ENCODE measurements around the gene STYX.
"Not testable (repeated sequence)": the region's sequence is repeated elsewhere in the genome, so short reads cannot be mapped to it uniquely, and the experiment has no call there.

The STYX gene

DNA sequence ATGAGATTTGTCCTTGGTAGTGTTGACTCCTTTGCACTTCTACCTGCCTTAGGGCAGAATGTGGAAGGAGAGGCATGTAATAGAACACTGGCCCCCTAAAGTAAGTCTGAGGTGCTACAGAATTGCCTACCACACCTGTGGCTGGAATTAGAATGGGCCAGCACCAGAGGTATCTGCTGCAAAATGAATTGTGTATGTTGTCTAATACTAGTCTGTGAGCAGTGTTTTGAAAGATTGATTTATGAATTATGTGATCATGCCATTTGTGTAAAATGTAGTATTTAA lies 5.7 kb upstream of the STYX start:
- FAIRE-seq: no peak
- DNase-seq (ENCODE audit: low spot score): no peak

DNA sequence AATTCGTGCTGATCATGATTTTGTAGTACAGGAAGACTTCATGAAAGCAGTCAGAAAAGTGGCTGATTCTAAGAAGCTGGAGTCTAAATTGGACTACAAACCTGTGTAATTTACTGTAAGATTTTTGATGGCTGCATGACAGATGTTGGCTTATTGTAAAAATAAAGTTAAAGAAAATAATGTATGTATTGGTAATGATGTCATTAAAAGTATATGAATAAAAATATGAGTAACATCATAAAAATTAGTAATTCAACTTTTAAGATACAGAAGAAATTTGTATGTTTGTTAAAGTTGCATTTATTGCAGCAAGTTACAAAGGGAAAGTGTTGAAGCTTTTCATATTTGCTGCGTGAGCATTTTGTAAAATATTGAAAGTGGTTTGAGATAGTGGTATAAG lies 2.5 kb upstream of the STYX start:
- not testable (repeated sequence) for FAIRE-seq

DNA sequence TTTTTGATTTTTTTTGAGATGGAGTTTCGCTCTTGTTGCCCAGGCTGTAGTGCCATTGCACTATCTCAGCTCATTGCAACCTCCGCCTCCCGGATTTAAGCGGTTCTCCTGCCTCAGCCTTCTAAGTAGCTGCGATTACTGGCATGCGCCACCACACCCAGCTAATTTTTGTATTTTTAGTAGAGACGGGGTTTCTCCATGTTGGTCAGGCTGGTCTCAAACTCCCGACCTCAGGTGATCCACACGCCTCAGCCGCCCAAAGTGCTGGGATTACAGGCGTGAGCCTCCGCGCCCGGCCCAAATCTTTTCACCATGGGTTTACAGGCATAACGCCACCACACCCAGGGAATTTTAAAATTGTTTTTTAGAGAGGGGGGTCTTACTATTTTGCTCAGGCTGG lies 931 bp upstream of the STYX start:
- DNase-seq (ENCODE audit: low spot score); FAIRE-seq: not testable (repeated sequence)

More for the DNA sequence above, 2.5 kb upstream of the STYX start:
- DNase-seq (ENCODE audit: low spot score): not testable (repeated sequence)

DNA sequence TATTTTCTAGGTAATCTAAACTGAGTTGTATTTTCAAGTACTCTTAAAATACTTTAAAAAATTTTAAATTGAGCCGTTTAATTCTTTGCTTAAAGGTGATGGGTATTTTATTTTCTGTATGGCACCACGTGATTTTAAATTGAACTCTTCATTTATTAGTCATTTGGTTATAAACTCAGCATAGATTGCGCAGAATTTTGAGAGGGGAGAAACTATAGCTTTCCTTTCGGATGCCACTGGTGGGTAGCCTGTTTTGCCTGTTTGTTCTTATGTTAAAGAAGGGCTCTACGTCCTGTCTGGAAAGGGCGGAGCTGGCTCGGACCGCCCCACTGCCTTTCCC lies 411 bp upstream of the STYX start:
- FAIRE-seq: no peak
- no peak for DNase-seq (ENCODE audit: low spot score)

DNA sequence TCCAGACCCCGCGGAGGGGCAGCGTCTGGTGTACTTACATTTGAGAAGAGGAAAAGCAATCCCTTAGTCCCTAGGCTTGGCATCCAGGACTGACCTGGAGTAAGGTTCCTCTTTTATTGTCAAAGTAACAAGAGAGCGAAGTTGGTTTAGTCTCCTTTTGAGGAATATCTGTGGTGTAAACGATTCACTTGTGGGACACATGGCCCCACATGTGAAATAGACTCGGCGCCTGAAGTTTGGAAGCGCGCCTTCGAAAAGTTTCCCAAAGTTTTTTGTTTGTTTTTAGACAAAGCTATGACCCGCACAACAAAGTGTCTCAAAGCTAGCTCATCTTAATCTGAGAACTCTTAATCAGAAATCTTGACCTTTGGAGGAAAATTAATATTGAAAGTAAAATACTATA lies 744 bp downstream of the STYX start:
- no peak for FAIRE-seq
- no peak for DNase-seq (ENCODE audit: low spot score)

DNA sequence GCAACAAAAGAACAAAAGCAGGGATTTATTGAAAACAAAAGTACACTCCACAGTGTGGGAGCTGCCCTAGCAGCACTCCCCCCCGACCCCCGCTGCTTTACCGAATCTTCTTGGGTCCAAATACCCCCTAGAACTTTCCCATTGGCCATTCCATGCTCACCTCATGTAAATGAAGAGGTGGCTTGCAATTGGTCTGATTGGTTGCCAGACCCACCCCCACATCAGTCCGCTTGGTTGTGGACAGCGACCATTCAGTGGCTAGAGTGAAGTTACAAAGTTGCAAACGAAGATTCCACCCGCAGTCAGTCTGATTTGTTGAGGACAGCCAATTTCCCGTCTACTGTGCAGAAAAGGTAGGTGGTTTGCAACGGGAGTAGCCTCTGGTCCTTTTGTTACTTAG lies 3.9 kb downstream of the STYX start:
- no peak for FAIRE-seq
- no peak for DNase-seq (ENCODE audit: low spot score)

DNA sequence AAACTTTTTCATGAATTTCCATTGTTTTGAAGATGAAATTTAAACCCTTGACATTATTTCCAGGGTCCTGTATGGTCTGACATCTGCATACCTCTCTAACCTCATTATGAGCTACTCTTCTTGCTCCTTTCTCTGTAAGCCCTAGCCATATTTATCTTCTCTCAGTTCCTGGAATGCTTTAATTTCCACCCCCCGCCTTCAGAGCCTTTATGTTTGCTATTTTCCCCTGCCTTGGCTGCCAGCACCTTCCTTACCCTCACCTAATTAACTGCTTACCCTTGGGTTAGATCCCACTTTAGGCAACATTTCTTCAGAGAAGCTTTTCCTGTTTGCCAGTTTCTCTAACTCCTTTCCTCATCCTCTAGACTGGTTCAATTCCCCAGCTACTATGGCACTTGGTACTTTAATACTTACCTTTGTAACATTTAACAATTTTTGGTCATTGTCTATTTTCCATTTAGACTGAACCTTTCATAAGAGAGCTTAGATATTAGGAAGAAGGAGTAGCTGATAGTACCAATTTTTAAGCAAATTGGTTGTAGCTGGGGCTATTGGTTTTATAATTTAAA lies 6.0 kb downstream of the STYX start:
- FAIRE-seq (no peak), DNase-seq (ENCODE audit: low spot score) (no peak)

DNA sequence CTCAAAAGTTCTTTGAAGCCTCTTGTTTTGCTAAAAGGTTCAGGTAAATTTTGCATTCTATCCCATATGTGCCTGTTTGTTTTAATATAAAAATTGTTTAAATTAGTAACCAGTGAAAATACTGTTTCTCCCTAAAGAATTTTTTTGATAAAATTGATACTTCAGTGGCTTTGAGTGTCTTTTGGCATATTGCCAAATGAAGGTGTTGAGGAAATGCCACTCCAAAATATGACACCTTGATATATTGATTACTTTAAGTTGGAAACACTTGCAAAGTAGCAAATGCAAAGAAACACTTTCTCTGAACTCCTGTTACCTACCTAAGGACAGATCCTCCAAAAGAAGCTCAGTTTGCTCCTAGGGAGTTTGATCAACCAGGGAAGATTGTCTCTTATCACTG lies 8.4 kb downstream of the STYX start:
- DNase-seq (ENCODE audit: low spot score) (no peak), FAIRE-seq (no peak)

DNA sequence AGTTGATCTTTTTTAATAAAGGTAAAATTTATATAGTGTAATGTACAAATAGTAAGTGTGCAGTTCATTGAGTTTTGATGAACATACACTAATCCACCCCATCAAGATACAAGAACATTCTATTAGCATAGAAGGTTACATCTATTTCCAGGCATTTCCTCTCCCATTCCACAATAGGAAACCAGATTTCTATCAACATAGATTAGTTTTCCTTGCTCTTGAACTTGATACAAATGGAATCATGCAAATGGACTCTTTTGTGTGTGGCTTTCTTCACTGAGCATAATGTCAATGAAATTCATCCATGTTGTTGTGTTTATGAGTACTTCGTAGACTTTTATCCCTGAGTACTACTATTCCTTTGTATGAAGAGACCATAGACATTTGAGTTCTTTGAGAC lies 10.8 kb downstream of the STYX start:
- FAIRE-seq: no peak
- no peak for DNase-seq (ENCODE audit: low spot score)

DNA sequence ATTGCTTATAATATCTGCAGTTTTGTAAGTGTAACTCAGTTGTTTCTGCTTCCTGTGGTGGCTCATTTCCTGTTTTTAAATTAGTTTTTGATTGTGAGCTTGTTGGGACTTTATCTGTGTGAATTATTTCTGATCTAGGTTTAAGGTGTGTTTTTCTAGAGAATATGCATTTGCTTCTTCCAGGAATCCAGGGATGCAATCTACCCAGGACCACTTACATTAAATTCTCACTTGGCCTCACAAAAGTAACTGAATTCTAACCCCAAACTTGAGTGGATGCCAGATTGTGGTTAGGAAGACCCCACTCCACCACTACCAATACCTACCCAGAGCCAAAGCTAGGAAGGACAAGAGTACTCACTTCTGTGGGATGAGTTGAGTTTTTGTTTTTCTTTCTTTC lies 11.9 kb downstream of the STYX start:
- FAIRE-seq (no peak), DNase-seq (ENCODE audit: low spot score) (no peak)

DNA sequence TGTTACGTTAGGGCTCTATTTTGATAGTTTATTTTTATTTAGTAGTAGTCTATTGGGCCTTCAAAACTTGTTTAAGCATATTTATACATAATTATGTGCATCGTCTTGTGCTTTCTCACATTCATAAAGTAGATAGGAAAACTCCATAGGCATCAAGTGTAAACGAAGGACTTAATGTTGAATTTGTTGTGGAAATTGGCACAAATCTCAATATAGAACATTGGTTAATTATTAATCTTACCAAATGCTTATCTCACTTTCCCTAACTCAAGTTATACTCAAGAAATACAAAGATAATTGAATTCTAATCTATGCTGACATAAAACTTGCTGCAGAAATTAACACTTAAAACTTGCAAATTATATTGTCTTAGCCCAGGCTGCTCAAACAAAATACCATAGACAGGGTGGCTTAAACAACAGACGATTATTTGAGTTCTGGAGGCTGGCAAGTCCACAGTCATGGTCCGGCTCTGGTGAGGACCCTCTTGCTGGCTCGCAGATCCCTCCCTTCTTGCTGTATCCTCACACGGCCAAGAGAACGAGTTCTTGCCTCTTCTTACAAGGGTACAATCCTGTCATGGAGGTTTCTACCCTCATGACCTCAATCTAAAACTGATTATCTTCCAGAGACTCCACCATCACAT lies 18.8 kb downstream of the STYX start:
- no peak for FAIRE-seq
- no peak for DNase-seq (ENCODE audit: low spot score)

DNA sequence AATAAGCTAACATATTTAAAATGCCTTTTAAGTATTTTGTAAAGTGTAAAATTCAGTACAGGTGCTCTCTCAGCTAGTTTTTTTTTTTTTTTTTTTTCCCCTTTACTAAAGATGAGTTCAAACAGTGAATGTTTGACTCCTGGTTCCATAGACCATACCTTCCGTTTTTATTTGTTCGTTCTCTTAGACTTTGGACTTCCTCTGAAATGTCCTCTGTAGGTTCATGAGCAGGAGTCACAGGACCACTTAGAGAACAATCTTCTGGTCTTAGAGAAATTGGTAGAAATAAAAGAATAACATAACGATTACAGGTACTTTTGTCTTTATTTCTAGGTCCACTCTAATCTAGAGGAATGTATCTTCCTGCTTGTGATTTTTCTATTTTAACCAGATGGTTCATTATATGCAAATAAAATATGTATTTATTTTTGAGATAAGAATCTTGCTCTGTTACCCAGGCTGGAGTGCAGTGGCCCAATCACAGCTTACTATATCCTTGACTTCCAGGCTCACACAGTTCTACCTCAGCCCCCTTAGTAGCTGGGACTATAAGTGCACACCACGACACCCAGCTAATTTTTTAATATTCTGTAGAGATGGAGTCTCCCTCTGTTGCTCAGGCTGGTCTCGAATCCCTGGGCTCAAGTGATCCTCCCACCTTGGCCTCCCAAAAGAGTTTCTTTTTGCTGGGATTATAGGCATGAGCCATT lies 25.8 kb downstream of the STYX start:
- FAIRE-seq (no peak), DNase-seq (ENCODE audit: low spot score) (no peak)

DNA sequence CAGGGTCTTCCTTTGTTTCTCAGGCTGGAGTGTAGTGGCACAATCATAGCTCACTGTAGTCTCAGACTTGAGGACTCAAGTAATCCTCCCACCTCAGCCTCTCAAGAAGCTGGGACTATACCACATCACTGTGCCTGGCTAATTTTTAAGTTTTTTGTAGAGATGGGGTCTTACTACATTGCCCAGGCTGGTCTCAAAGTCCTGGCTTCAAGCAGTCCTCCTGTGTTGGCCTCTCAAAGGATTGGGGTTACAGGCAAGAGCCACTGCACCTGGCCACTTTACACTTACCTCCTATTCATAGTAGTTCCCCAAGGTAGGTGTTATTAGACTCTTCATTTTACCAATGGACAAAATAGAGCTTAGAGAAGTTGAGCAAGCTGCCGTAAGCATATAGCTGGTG lies 29.2 kb downstream of the STYX start:
- DNase-seq (ENCODE audit: low spot score) (no peak), FAIRE-seq (no peak)

DNA sequence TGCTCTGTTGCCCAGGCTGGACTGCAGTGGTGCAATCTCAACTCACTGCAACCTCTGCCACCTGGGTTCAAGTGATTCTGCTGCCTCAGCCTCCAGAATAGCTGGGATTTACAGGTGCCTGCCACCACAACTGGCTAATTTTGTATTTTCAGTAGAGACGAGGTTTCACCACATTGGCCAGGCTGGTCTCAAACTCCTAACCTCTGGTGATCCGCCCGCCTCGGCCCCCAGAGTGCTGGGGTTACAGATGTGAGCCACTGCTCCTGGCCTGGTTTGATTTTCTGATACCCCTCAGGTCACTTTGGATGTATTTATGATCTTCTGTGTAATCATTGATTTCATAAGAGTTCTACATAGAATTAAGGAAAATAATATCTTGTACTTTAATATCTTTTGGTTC lies 33.0 kb downstream of the STYX start:
- not testable (repeated sequence) for FAIRE-seq; DNase-seq (ENCODE audit: low spot score)

DNA sequence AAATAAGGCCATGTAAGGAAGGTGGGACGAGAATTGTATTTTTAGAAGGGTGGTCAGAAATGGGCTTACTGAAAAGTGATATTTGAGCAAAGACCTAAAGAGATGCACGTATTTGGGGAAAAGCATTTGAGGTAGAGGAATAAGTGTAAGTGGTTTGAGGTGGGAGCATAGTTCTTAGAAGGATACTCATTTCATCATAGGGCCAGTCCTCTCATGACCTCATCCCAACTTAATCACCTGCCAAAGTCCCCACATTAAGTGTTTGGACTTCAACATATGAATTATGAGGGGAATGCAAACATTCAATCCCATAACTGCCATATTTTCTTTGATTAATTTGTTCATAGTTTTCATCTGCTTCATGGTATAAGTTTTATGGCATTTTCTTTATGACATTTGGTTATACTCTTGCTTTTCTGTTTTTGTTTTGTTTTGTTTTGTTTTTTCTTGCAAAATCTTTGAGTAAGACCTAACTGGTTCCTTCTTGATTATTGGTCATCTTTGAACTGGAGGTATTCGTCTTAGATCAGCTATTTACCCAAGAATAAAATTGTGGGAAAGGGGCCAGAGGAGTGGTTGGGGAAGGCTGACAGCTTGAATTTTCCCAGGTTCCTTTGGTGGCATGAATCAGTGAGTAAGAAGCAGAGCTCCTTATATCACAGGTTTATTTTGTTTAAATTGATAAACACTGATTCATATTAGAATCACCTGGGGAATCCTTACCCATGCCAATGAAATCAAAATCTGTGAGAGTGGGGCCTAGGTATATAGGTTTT lies 37.3 kb downstream of the STYX start:
- DNase-seq (ENCODE audit: low spot score): no peak
- FAIRE-seq: no peak

DNA sequence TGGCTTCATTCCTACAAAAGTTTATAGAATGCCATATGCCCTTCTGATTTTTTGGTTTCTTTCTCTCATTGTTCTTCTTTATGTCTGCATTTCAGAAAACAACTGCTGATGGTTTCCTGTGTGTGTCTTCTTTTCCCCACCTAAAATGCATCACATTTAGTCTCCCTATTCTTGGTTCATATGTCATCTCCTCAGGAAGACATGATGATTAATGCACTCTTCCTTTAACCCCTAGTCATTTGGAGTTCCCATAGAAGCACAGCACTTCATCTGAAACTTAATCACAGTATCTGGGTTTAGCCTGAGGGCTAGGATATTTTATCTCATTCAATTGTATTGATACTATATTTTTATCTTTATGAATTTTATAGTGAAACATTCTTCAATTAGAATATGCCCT lies 39.9 kb downstream of the STYX start:
- DNase-seq (ENCODE audit: low spot score) (no peak), FAIRE-seq (no peak)

DNA sequence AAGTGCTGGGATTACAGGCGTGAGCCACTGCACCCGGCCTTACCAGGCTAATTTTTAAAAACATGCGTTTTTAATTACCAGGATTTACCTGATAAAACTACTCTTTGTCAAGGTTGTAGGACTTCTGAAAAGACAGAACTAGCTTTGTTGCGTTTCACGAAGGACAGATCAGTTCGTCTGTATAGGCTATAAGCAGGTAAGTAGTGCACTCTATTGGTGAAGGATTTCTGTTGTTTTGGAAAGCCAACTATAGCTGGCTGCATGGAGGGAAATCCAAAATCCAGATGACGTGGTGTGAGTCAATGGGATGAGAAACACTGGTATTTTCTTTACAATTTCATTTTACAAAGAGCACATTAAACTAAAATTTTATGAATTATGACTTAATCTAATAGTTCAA lies 46.9 kb downstream of the STYX start:
- no peak for DNase-seq (ENCODE audit: low spot score)

DNA sequence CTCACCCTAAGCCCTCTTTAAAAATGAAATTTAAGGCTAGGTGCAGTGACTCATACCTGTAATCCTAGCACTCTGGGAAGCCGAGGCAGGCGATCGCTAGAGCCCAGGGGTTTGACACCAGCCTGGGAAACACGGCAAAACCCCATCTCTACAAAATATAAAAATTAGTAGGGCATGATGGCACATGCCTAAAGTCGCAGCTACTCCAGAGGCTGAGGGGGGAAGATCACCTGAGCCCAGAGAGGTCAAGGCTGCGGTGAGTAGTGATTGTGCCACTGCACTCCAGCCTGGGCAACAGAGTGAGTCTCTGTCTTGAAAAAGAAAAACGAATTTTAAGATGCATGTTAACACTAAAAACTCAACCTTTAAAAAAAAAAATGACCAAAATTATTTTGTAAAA lies 48.7 kb downstream of the STYX start:
- no peak for FAIRE-seq
- no peak for DNase-seq (ENCODE audit: low spot score)

More for the DNA sequence above, 46.9 kb downstream of the STYX start:
- no peak for FAIRE-seq

DNA sequence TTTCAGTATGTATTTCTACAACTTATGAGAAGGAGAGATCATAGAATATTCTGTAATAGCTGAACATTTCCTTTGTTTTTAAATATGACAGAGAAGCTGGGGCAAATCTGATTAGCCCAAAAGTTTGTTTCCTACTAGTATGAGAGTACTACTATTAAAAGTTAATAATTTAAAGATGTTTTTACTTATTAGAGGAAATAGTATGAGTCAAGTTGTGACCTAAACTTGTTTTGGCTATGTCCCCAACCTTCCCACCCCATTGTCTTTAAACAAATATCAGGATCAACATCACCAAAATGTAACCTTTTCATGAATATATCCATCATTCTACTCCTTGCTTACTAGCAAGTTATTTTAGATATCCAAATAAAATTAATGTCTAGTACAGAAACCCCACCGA lies 50.9 kb downstream of the STYX start:
- DNase-seq (ENCODE audit: low spot score): no peak
- no peak for FAIRE-seq

DNA sequence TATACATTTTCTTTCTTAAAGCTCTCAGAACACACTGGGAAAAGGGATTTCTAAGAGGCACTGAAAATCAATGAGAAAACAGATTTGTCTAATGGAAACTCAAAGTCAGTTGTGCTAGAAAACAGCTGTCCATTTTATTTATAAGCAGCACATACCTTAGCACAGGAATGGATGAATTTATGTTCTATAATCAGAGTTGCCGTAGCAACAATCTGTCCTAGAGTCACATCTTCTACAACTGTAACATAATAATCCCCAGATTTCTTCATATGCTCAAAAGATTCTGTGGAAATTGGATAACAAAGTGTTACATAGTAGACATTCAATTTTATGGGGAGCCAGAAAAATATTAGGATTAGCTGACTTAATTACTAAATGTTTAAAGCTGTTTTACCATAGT lies 51.7 kb downstream of the STYX start:
- DNase-seq (ENCODE audit: low spot score) (no peak), FAIRE-seq (no peak)

DNA sequence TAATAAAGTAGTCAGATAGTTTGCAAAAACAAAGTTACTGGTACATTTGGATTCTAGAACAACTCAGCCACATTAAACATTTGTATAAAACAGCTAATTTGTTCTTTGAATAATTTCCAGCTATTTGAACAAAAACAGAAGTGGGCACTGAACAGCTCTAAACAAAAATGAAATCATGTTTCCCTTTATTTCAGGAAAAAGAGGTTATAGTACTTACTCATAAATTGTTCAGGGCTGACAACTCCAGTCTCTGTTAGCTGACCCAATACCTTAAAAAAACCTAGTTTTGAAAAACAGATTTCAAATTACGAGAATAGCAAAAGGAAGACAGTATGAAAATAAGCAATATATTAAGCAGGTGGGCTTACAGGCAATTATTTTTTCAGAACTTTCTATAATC lies 53.2 kb downstream of the STYX start:
- FAIRE-seq (no peak), DNase-seq (ENCODE audit: low spot score) (no peak)

DNA sequence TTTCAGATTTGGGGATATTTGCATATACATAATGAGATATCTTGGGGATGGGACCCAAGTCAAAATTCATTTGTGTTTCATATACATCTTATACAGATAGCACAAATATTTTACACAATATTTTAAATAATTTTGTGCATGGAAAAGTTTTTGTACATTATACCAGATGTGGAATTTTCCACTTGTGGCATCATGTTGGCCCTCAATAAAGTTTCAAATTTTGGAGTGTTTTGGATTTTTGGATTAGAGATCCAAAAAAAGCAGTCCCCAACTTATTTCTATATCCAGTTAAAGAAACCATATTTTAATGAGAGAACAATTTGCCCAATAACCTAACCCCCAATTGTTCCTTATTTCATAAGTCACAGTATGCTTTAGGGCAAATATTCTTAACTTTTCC lies 56.9 kb downstream of the STYX start:
- DNase-seq (ENCODE audit: low spot score) (no peak), FAIRE-seq (no peak)

DNA sequence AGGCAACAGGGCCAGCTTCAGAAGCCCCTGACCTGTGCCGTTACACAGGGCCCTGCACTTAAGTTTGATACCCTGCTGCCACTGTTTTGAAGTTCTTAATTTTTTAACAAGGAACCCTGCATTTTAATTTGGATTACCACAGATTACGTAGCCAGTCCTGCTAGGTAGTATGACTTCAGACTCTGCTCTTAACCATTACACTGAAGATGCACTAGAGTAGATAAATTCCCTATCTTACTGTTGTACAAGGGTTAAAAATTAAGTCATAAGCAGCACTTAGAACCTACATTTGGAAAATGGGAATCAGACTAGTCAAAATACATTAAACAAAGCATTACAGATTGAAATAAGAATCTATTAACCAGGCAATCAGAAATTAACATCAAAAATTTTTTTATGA lies 59.2 kb downstream of the STYX start:
- no peak for FAIRE-seq
- no peak for DNase-seq (ENCODE audit: low spot score)
